Measurements from ENCODE around the gene TLE2. TPM values are rescaled to one million over a fixed set of nuclear protein-coding genes. Genes with fewer than 3 reads are reported as not detected.
A peak's percentile ranks its signal among the peaks of the same experiment; 100 is the strongest.

The TLE2 gene
- total RNA-seq, 1 experiment from 2014 or later: 13.7 TPM

GRCh38 chr19:2952953-2953481 lies 76.1 kb downstream of the TLE2 start:
- no TSS peak for BruUV-seq (replicated peaks)
- TF ChIP-seq CTCF (conservative IDR thresholded peaks at IDR 0.05) (0 out of 2 replicates have a peak, but pooled peaks have one; percentile 33), EZH2 (IDR thresholded peaks at IDR 0.05; ENCODE audit: low read depth) (no peak)
- Histone ChIP-seq H3K36me3 (ENCODE audit: low read depth) (no peaks in the 10 kb centered on the region), H2AFZ (peak overlapping the region; percentile 81), H3K27me3 (ENCODE audit: insufficient read depth, low read depth) (no peaks in the 10 kb centered on the region), H4K20me1 (ENCODE audit: insufficient read depth) (no peaks in the 10 kb centered on the region), H3K4me1 (replicated peaks; ENCODE audit: insufficient read depth) (peaks cover 21% of the 10 kb centered on the region), H3K9me2 (ENCODE audit: insufficient read depth) (no peaks in the 10 kb centered on the region), H3K27ac (peak overlapping the region; percentile 95), H3K4me2 (peak overlapping the region; percentile 76), H3K79me2 (ENCODE audit: low read depth) (peaks cover 15% of the 10 kb centered on the region), H3F3A (ENCODE audit: insufficient read depth, low read depth) (peaks cover 30% of the 10 kb centered on the region), H3K4me3 (peak overlapping the region; percentile 56; the same call in 1 of the 2 replicates), H3K9me3 (ENCODE audit: insufficient read depth, low read depth) (no peaks in the 10 kb centered on the region)
- POLR2A ChIA-PET (ENCODE audit: unreplicated experiment): interaction anchor here (0.6 to 0.9 kb wide), 4 partner anchors 52 to 1047 kb away, joined by 3 read pairs; no protein-coding TSS in a partner anchor
- intact Hi-C loops (cut with micrococcal nuclease; ENCODE audit: unreplicated experiment): loop anchor here (5.0 to 10.0 kb wide), 3 partner anchors 66 to 152 kb away; no protein-coding TSS in a partner anchor
- CTCF ChIA-PET: interaction anchor here (0.6 kb wide), 1 partner anchor 130 kb away, joined by 3 read pairs; no protein-coding TSS in a partner anchor
- peak; percentile 81 to 97 for DNase-seq

- Histone ChIP-seq H3K4me3 (peak overlapping the region; percentile 56), H4K20me1 (ENCODE audit: insufficient read depth) (no peaks in the 10 kb centered on the region), H3K9me3 (ENCODE audit: insufficient read depth, low read depth) (no peaks in the 10 kb centered on the region), H3K4me1 (replicated peaks; ENCODE audit: insufficient read depth) (peaks cover 21% of the 10 kb centered on the region), H3K79me2 (ENCODE audit: low read depth) (peaks cover 15% of the 10 kb centered on the region), H3K4me2 (peak overlapping the region; percentile 92), H3K9me2 (ENCODE audit: insufficient read depth) (no peaks in the 10 kb centered on the region), H3K27me3 (ENCODE audit: insufficient read depth, low read depth) (no peaks in the 10 kb centered on the region), H3F3A (ENCODE audit: insufficient read depth, low read depth) (peaks cover 39% of the 10 kb centered on the region), H3K36me3 (ENCODE audit: low read depth) (no peaks in the 10 kb centered on the region), H3K27ac (peak overlapping the region; percentile 59), H2AFZ (peak overlapping the region; percentile 62)
- POLR2A ChIA-PET (ENCODE audit: unreplicated experiment): interaction anchor here (0.6 to 0.9 kb wide), 10 partner anchors 9 to 596 kb away, joined by 3 to 36 read pairs (median 4); partner anchors contain the start of genes ZNF555 and ZNF57
- peak; percentile 95 to 100 for DNase-seq
- no TSS peak for BruUV-seq (replicated peaks)
- no peak for TF ChIP-seq CTCF (conservative IDR thresholded peaks at IDR 0.05)
- no peak for TF ChIP-seq EZH2 (IDR thresholded peaks at IDR 0.05; ENCODE audit: low read depth)
- CTCF ChIA-PET: interaction anchor here (0.5 to 1.2 kb wide), 10 partner anchors 9 to 354 kb away, joined by 3 to 5 read pairs (median 4); partner anchors contain the start of genes SLC39A3 and ZNF555
- intact Hi-C loops (cut with micrococcal nuclease; ENCODE audit: unreplicated experiment): loop anchor here (1.0 to 10.0 kb wide), 6 partner anchors 26 to 235 kb away; partner anchors contain the start of genes NCLN and TLE6
These were observed 78.6 kb downstream of the TLE2 start for GRCh38 chr19:2950286-2951124.

- Histone ChIP-seq H3K27me3 (ENCODE audit: insufficient read depth, low read depth) (no peaks in the 10 kb centered on the region), H3K9me3 (ENCODE audit: insufficient read depth, low read depth) (no peaks in the 10 kb centered on the region), H3K4me1 (replicated peaks; ENCODE audit: insufficient read depth) (peaks cover 21% of the 10 kb centered on the region), H2AFZ (peak overlapping the region; percentile 62), H3K27ac (peak overlapping the region; percentile 59), H3K4me2 (peak overlapping the region; percentile 92), H3F3A (ENCODE audit: insufficient read depth, low read depth) (peaks cover 39% of the 10 kb centered on the region), H3K79me2 (ENCODE audit: low read depth) (peaks cover 15% of the 10 kb centered on the region), H3K36me3 (ENCODE audit: low read depth) (no peaks in the 10 kb centered on the region), H3K9me2 (ENCODE audit: insufficient read depth) (no peaks in the 10 kb centered on the region), H4K20me1 (ENCODE audit: insufficient read depth) (no peaks in the 10 kb centered on the region), H3K4me3 (peak overlapping the region; percentile 56)
- ChIA-PET POLR2A (ENCODE audit: unreplicated experiment) (interaction anchor here (0.6 to 0.9 kb wide), 3 partner anchors 31 to 597 kb away, joined by 4 to 14 read pairs (median 4); partner anchors contain the start of gene ZNF57), CTCF (interaction anchor here (0.5 to 1.1 kb wide), 5 partner anchors 10 to 301 kb away, joined by 4 to 21 read pairs (median 5); no protein-coding TSS in a partner anchor)
- no peak for DNase-seq
- no TSS peak for BruUV-seq (replicated peaks)
- intact Hi-C loops (cut with micrococcal nuclease; ENCODE audit: unreplicated experiment): loop anchor here (1.0 to 10.0 kb wide), 5 partner anchors 27 to 235 kb away; partner anchors contain the start of genes NCLN and TLE6
- no peak for TF ChIP-seq CTCF (conservative IDR thresholded peaks at IDR 0.05)
- no peak for TF ChIP-seq EZH2 (IDR thresholded peaks at IDR 0.05; ENCODE audit: low read depth)
These were observed 79.2 kb downstream of the TLE2 start for GRCh38 chr19:2949939-2950285.

Data from PC-9 (cell line).